K562 (cell line): ENCODE results near the gene GNG14. TPM values are rescaled to one million over a fixed set of nuclear protein-coding genes. Genes with fewer than 3 reads are reported as not detected.

Experiments
- BCOR ChIP-seq: fragments of 450-650 bp; IDR thresholded peaks from 2 replicates; pipeline ENCODE4 v1.6.1; 2016
- CBX8 ChIP-seq: fragments of 200-600 bp; sonication (generic); IDR thresholded peaks from 2 replicates; pipeline ENCODE4 v1.6.1; 2012; ENCODE audit warnings: borderline replicate concordance, mixed run types, low read depth, mild to moderate bottlenecking, moderate library complexity, mixed read lengths, low read length, control low read depth, inconsistent platforms; ENCODE audit not compliant: poor library complexity, severe bottlenecking; ENCODE audit errors: extremely low read depth
- CCAR2 ChIP-seq: fragments of 200-400 bp; formaldehyde crosslinking; IDR thresholded peaks from 2 replicates; pipeline ENCODE4 v1.6.1; 2017; ENCODE audit warnings: mild to moderate bottlenecking, low read depth, low read length
- DACH1 ChIP-seq: fragments of 450-650 bp; IDR thresholded peaks from 2 replicates; pipeline ENCODE4 v1.6.1; 2018; ENCODE audit not compliant: partially characterized antibody
- GABPA ChIP-seq: fragments of 200-800 bp; sonication (Bioruptor generic); conservative IDR thresholded peaks from 2 replicates; pipeline ENCODE4 v1.6.1; 2016; ENCODE audit warnings: low read depth, missing genetic modification characterization, missing compliant biosample characterization
- GABPB2 ChIP-seq: fragments of 250-450 bp; sonication (Bioruptor Pico); conservative IDR thresholded peaks from 2 replicates; pipeline ENCODE4 v1.5.1; 2021; ENCODE audit warnings: mild to moderate bottlenecking
- NBN ChIP-seq: fragments of 450-650 bp; IDR thresholded peaks from 2 replicates; pipeline ENCODE4 v1.6.1; 2016; ENCODE audit warnings: low read depth, mild to moderate bottlenecking
- SMAD3 ChIP-seq: fragments of 450-650 bp; formaldehyde crosslinking; conservative IDR thresholded peaks from 2 replicates; pipeline ENCODE4 v1.4.0; 2020; ENCODE audit warnings: mild to moderate bottlenecking
- SMC3 ChIP-seq: conservative IDR thresholded peaks from 2 replicates; pipeline ENCODE4 v1.6.1; 2011; ENCODE audit warnings: low read depth, low read length, improper control_type of control experiment; ENCODE audit not compliant: insufficient read depth
- U2AF1 ChIP-seq: fragments of 200-400 bp; formaldehyde crosslinking; optimal IDR thresholded peaks from 2 replicates; pipeline ENCODE3; 2017; ENCODE audit warnings: mild to moderate bottlenecking, low read depth, low read length, moderate library complexity
- ZFP36 ChIP-seq: fragments of 150-350 bp; IDR thresholded peaks from 2 replicates; pipeline ENCODE4 v1.6.1; 2018; ENCODE audit warnings: low read length, low read depth; ENCODE audit not compliant: partially characterized antibody
- ZNF121 ChIP-seq: sonication (generic); formaldehyde crosslinking; conservative IDR thresholded peaks from 2 replicates; pipeline ENCODE4 v1.8.0; 2022; ENCODE audit warnings: missing genetic modification reagents
- ZNF217 ChIP-seq: sonication (generic); formaldehyde crosslinking; IDR thresholded peaks from 2 replicates; pipeline ENCODE4 v1.8.0; 2022; ENCODE audit warnings: mild to moderate bottlenecking, missing genetic modification reagents
- ZNF263 ChIP-seq: sonication (generic); formaldehyde crosslinking; IDR thresholded peaks from 2 replicates; pipeline ENCODE4 v1.8.0; 2022; ENCODE audit warnings: mild to moderate bottlenecking, missing genetic modification reagents, borderline replicate concordance
- ZNF589 ChIP-seq: fragments of 200-800 bp; sonication (Bioruptor generic); IDR thresholded peaks from 2 replicates; pipeline ENCODE4 v1.6.1; 2016; ENCODE audit warnings: low read depth, missing genetic modification characterization, missing compliant biosample characterization
- ZNF77 ChIP-seq: fragments of 250-450 bp; sonication (Bioruptor Pico); IDR thresholded peaks from 2 replicates; pipeline ENCODE4 v1.5.0; 2020
- polyA plus RNA-seq, 8 experiments: library from polyadenylated mRNA; depleted of rRNA in 4 of 8; stranded (reverse) in 5 of 8; unstranded in 3 of 8; fragments of >200 nt; fragmentation: Nextera tagmentation in 2 of 8; fragmentation: Illumina TruSeq in 1 of 8; extraction: Ambion mirVana in 2 of 8; extraction: Trizol in 1 of 8; gene quantifications; 2 replicates each; pipeline versions ENCODE4 v1.2.1 to v1.2.3, GENCODE V29; 2011 to 2014; ENCODE audit warnings: inconsistent platforms in 1 of 8, missing spikeins in 1 of 8
- total RNA-seq, 7 experiments: library from RNA; depleted of rRNA in 6 of 7; stranded (reverse); fragments of >200 nt in 6 of 7; fragmentation: Illumina TruSeq in 2 of 7; extraction: Trizol in 2 of 7; gene quantifications; 2 replicates each; pipeline versions ENCODE4 v1.2.1 to v1.2.3, GENCODE V29; 2011 to 2021; ENCODE audit warnings: low replicate concordance in 1 of 7
- TF ChIP-seq, protein P1 (sequence below): fragments of 250-450 bp; sonication (Bioruptor Pico); IDR thresholded peaks from 2 replicates; pipeline ENCODE4 v1.9.0; 2021; ENCODE audit warnings: mild to moderate bottlenecking
- TF ChIP-seq, protein P2 (sequence below): fragments of 200-800 bp; sonication (Bioruptor generic); IDR thresholded peaks from 2 replicates; pipeline ENCODE4 v1.6.1; 2016; ENCODE audit warnings: missing genetic modification characterization, missing compliant biosample characterization
- TF ChIP-seq, protein P3 (sequence below): sonication (generic); formaldehyde crosslinking; IDR thresholded peaks from 2 replicates; pipeline ENCODE4 v1.8.1; 2023; ENCODE audit warnings: mild to moderate bottlenecking, missing genetic modification reagents, moderate library complexity
- TF ChIP-seq, protein P4 (sequence below): fragments of 250-450 bp; sonication (Bioruptor Pico); IDR thresholded peaks from 2 replicates; pipeline ENCODE4 v1.5.0; 2021; ENCODE audit warnings: mild to moderate bottlenecking, borderline replicate concordance

Gene GNG14
- total and polyA plus RNA-seq, 9 of the 15 experiments (the other 6 are each of a cell fraction or from before 2014, with no cell fraction given): not detected

DNA sequence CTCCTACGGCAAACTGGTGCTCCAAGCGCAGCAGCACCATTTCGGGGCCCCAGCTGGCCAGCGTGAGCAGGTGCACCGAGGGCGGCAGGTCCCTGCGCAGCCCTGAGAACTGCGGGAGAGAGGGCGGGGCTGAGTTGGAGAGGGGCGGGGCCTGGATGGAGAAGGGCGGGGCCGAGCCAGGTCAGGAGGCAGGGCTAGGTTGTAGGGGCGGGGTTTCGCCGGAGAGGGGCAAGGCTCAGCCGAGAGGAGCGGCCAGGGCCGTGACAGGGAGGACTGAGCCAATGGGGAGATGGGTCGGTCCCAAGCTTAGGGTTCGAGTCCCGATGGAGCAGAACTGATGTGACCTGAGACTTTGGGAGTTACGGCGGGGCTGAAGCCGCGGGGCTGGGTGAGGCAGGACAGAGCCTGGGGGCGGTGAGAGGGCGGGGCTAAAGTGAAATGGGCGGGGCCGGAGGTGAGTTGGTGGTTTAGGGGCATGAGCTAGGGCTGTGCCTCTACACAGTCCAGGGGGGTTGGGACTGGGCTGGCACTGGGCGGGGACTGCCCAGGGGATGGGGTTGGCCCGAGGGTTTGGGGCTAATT lies 40.2 kb upstream of the GNG14 start (continued):
- 0 out of 2 replicates have a peak, but pooled peaks have one; percentile 3 for TF ChIP-seq SMC3
- no peak for TF ChIP-seq GABPB2 (CRISPR knock-in tag)
- TF ChIP-seq ZFP36: peak; percentile 6
- TF ChIP-seq ZNF121: no peak
- TF ChIP-seq, protein P1, sequence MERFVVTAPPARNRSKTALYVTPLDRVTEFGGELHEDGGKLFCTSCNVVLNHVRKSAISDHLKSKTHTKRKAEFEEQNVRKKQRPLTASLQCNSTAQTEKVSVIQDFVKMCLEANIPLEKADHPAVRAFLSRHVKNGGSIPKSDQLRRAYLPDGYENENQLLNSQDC (CRISPR knock-in tag): no peak
- no peak for TF ChIP-seq ZNF589 (CRISPR knock-in tag)
- no peak for TF ChIP-seq GABPA (tag)
- no peak for TF ChIP-seq CCAR2
- no peak for TF ChIP-seq SMAD3 (CRISPR knock-in tag)
- TF ChIP-seq DACH1: no peak
- TF ChIP-seq BCOR: no peak
- no peak for TF ChIP-seq ZNF77 (CRISPR knock-in tag)
- TF ChIP-seq, protein P2, sequence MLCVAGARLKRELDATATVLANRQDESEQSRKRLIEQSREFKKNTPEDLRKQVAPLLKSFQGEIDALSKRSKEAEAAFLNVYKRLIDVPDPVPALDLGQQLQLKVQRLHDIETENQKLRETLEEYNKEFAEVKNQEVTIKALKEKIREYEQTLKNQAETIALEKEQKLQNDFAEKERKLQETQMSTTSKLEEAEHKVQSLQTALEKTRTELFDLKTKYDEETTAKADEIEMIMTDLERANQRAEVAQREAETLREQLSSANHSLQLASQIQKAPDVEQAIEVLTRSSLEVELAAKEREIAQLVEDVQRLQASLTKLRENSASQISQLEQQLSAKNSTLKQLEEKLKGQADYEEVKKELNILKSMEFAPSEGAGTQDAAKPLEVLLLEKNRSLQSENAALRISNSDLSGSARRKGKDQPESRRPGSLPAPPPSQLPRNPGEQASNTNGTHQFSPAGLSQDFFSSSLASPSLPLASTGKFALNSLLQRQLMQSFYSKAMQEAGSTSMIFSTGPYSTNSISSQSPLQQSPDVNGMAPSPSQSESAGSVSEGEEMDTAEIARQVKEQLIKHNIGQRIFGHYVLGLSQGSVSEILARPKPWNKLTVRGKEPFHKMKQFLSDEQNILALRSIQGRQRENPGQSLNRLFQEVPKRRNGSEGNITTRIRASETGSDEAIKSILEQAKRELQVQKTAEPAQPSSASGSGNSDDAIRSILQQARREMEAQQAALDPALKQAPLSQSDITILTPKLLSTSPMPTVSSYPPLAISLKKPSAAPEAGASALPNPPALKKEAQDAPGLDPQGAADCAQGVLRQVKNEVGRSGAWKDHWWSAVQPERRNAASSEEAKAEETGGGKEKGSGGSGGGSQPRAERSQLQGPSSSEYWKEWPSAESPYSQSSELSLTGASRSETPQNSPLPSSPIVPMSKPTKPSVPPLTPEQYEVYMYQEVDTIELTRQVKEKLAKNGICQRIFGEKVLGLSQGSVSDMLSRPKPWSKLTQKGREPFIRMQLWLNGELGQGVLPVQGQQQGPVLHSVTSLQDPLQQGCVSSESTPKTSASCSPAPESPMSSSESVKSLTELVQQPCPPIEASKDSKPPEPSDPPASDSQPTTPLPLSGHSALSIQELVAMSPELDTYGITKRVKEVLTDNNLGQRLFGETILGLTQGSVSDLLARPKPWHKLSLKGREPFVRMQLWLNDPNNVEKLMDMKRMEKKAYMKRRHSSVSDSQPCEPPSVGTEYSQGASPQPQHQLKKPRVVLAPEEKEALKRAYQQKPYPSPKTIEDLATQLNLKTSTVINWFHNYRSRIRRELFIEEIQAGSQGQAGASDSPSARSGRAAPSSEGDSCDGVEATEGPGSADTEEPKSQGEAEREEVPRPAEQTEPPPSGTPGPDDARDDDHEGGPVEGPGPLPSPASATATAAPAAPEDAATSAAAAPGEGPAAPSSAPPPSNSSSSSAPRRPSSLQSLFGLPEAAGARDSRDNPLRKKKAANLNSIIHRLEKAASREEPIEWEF: no peak
- TF ChIP-seq, protein P3, sequence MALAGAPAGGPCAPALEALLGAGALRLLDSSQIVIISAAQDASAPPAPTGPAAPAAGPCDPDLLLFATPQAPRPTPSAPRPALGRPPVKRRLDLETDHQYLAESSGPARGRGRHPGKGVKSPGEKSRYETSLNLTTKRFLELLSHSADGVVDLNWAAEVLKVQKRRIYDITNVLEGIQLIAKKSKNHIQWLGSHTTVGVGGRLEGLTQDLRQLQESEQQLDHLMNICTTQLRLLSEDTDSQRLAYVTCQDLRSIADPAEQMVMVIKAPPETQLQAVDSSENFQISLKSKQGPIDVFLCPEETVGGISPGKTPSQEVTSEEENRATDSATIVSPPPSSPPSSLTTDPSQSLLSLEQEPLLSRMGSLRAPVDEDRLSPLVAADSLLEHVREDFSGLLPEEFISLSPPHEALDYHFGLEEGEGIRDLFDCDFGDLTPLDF: no peak
- no peak for TF ChIP-seq ZNF263 (CRISPR knock-in tag)
- TF ChIP-seq, protein P4, sequence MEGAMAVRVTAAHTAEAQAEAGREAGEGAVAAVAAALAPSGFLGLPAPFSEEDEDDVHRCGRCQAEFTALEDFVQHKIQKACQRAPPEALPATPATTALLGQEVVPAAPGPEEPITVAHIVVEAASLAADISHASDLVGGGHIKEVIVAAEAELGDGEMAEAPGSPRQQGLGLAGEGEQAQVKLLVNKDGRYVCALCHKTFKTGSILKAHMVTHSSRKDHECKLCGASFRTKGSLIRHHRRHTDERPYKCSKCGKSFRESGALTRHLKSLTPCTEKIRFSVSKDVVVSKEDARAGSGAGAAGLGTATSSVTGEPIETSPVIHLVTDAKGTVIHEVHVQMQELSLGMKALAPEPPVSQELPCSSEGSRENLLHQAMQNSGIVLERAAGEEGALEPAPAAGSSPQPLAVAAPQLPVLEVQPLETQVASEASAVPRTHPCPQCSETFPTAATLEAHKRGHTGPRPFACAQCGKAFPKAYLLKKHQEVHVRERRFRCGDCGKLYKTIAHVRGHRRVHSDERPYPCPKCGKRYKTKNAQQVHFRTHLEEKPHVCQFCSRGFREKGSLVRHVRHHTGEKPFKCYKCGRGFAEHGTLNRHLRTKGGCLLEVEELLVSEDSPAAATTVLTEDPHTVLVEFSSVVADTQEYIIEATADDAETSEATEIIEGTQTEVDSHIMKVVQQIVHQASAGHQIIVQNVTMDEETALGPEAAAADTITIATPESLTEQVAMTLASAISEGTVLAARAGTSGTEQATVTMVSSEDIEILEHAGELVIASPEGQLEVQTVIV (CRISPR knock-in tag): no peak
- no peak for TF ChIP-seq U2AF1
- TF ChIP-seq ZNF217: no peak
- TF ChIP-seq NBN: no peak
- no peak for TF ChIP-seq CBX8
